HEK293 (cell line): Measurements from ENCODE around the gene MOB2.

Experiments
- CTCF ChIA-PET: fragments of 350-600 bp; formaldehyde crosslinking; extraction: SDS; loops from one replicate; lab custom pipeline; 2021; ENCODE audit warnings: antibody characterized with exemption; lab: Yijun Ruan, JAX
- POLR2A ChIA-PET: fragments of 300-600 bp; formaldehyde crosslinking; extraction: SDS; loops from one replicate; lab custom pipeline; 2020; ENCODE audit warnings: antibody characterized with exemption, inconsistent platforms; lab: Yijun Ruan, JAX
- H3K27ac ChIP-seq: fragments of 200-500 bp; sonication (Bioruptor generic); 2 replicates; pipeline ENCODE4 v1.5.1; 2014; ENCODE audit warnings: low read depth, low read length, control low read depth, inconsistent platforms; ENCODE audit errors: extremely low read depth
- H3K36me3 ChIP-seq, 2 experiments: fragments of 200-500 bp in 1 of 2; sonication (Bioruptor generic) in 1 of 2; 1 replicate in 1 of 2; 2 replicates in 1 of 2; pipeline ENCODE4 v1.5.1; 2014 to 2017; ENCODE audit warnings: inconsistent platforms in 2 of 2, low read length in 2 of 2; ENCODE audit not compliant: control insufficient read depth in 2 of 2, insufficient read depth in 1 of 2
- H3K4me1 ChIP-seq: fragments of 200-500 bp; sonication (Bioruptor generic); 2 replicates; pipeline ENCODE4 v1.5.1; 2014; ENCODE audit warnings: mild to moderate bottlenecking, low read length, inconsistent platforms; ENCODE audit not compliant: control insufficient read depth, insufficient read depth
- H3K4me3 ChIP-seq: 2 replicates; pipeline ENCODE4 v1.5.1; 2011; ENCODE audit warnings: low read depth, mild to moderate bottlenecking, control low read depth, low read length, moderate library complexity
- H3K9me3 ChIP-seq: fragments of 200-500 bp; sonication (Bioruptor generic); 2 replicates; pipeline ENCODE4 v1.5.1; 2014; ENCODE audit warnings: low read depth, low read length, inconsistent platforms; ENCODE audit not compliant: control insufficient read depth, insufficient read depth
- WT1 ChIP-seq: fragments of 450-650 bp; formaldehyde crosslinking; IDR thresholded peaks from 2 replicates; pipeline ENCODE4 v1.5.1; 2016; ENCODE audit warnings: missing biosample characterization, missing genetic modification characterization
- ZBTB6 ChIP-seq: fragments of 450-650 bp; formaldehyde crosslinking; IDR thresholded peaks from 2 replicates; pipeline ENCODE4 v1.5.1; 2017; ENCODE audit warnings: missing biosample characterization, missing genetic modification characterization
- ZFHX2 ChIP-seq: fragments of 450-650 bp; formaldehyde crosslinking; conservative IDR thresholded peaks from 2 replicates; pipeline ENCODE4 v1.5.1; 2016; ENCODE audit warnings: missing biosample characterization, missing genetic modification characterization
- ZFP3 ChIP-seq: fragments of 450-650 bp; formaldehyde crosslinking; IDR thresholded peaks from 2 replicates; pipeline ENCODE4 v1.5.1; 2016; ENCODE audit warnings: low read depth, missing biosample characterization, missing genetic modification characterization
- ZNF362 ChIP-seq: fragments of 450-650 bp; formaldehyde crosslinking; IDR thresholded peaks from 2 replicates; pipeline ENCODE4 v1.5.1; 2016; ENCODE audit warnings: missing biosample characterization, missing genetic modification characterization
- ZNF398 ChIP-seq: fragments of 450-650 bp; formaldehyde crosslinking; IDR thresholded peaks from 2 replicates; pipeline ENCODE4 v1.5.1; 2017; ENCODE audit warnings: missing biosample characterization, missing genetic modification characterization
- ZNF529 ChIP-seq: fragments of 450-650 bp; formaldehyde crosslinking; IDR thresholded peaks from 2 replicates; pipeline ENCODE4 v1.5.1; 2017; ENCODE audit warnings: missing genetic modification characterization, missing biosample characterization; ENCODE audit not compliant: insufficient replicate concordance
- ZNF677 ChIP-seq: fragments of 450-650 bp; IDR thresholded peaks from 2 replicates; pipeline ENCODE4 v1.5.0; 2018; ENCODE audit warnings: missing biosample characterization, mild to moderate bottlenecking, missing genetic modification characterization, moderate library complexity
- ZNF837 ChIP-seq: fragments of 450-650 bp; formaldehyde crosslinking; IDR thresholded peaks from 2 replicates; pipeline ENCODE4 v1.5.1; 2016; ENCODE audit warnings: missing biosample characterization, missing genetic modification characterization
- TF ChIP-seq, protein P1 (sequence below): fragments of 450-650 bp; formaldehyde crosslinking; IDR thresholded peaks from 2 replicates; pipeline ENCODE4 v1.5.0; 2017; ENCODE audit warnings: missing biosample characterization, missing genetic modification characterization, borderline replicate concordance

MOB2 gene

DNA sequence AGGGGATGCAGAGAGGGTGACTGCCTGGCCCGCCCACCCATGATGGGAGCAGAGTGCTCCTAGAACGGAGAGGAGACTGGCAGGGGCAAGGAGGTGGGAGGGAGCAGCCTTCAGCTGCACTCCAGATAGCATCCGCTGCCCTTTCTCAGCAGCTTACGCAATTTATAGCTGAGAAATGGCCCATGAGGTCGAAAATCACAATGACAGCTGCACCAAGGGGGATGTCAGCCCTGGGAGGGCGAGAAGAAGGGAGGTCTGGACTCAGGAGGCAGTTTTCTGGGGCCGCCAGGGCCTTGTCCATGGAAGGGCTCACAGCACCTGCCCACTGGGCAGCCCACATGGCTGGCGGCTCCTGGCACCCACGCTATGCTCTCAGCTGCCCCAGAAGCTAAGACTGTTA lies 17.6 kb upstream of the MOB2 start (continued):
- TF ChIP-seq, protein P1, sequence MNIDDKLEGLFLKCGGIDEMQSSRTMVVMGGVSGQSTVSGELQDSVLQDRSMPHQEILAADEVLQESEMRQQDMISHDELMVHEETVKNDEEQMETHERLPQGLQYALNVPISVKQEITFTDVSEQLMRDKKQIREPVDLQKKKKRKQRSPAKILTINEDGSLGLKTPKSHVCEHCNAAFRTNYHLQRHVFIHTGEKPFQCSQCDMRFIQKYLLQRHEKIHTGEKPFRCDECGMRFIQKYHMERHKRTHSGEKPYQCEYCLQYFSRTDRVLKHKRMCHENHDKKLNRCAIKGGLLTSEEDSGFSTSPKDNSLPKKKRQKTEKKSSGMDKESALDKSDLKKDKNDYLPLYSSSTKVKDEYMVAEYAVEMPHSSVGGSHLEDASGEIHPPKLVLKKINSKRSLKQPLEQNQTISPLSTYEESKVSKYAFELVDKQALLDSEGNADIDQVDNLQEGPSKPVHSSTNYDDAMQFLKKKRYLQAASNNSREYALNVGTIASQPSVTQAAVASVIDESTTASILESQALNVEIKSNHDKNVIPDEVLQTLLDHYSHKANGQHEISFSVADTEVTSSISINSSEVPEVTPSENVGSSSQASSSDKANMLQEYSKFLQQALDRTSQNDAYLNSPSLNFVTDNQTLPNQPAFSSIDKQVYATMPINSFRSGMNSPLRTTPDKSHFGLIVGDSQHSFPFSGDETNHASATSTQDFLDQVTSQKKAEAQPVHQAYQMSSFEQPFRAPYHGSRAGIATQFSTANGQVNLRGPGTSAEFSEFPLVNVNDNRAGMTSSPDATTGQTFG (tag by site-specific recombination) = no peak
- TF ChIP-seq ZFP3 (tag by site-specific recombination) (no peak), ZNF837 (tag by site-specific recombination) (no peak)

DNA sequence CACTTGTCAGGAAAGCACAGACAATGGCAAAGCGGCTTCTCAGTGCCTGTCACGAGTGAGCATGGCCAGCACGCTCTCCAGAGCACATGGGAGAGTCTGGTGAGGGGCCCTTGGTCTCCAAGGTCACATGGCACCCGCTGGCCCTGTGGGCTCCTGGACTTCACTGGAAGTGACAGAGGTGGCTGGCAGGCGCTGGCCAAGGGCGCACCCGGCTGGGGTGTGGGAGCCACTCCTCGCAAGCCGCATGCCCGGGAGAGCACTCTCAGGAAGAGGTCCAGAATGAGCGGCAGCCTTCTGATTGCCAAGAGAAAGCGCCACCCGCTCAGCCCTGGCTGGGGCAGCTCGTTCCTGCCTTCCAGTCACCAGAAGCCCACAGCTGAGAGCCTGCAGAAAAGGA lies 17.1 kb upstream of the MOB2 start:
- TF ChIP-seq ZNF529 (tag by site-specific recombination) (no peak), ZNF398 (tag by site-specific recombination) (no peak), ZNF362 (tag by site-specific recombination) (no peak), ZBTB6 (tag by site-specific recombination) (no peak), ZNF677 (tag by site-specific recombination) (no peak)
- Histone ChIP-seq H3K27ac (no peak overlapping the region), H3K36me3 (peaks cover 0 to 4% of the 10 kb centered on the region in 2 experiments; a peak in 1 of 3 replicates), H3K9me3 (no peaks in the 10 kb centered on the region), H3K4me3 (no peak overlapping the region), H3K4me1 (no peaks in the 10 kb centered on the region)
- ChIA-PET POLR2A (no interaction called here), CTCF (no interaction called here)

DNA sequence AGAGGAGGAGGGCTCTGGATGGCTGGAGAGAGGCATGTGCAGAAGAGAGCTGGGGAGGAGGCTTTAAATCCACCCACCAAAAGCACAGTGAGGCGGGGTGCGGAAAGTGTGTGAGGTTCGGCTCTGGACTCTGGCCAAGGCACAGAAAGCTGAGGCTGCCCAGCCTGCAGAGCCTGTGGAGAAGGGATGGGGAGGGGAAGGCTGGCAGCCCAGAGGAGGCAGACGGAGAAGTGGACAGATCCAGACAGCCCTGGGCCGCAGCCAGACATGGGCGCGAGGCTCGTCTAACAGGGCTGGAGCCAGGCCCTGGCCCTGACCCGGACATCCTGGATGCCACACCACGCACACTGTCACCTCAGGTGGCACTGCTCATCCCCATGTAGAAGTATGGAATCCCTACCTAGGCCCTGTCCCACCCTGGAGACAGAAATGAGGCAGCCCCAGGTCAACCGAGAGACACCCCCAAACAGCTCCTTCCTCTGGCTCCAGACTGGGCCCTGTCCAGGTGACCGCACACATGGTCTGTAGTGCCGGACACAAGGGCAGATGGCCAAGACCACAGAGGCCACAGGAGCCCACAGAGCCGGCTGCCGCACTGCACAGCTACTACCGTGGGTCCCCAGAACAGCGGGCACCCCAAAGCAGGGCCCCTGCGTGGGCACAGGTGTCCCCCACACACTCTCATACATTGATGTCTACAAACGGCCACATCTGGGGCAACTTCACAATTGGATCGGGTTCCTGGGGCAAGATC lies 16.6 kb upstream of the MOB2 start:
- POLR2A ChIA-PET = no interaction called here
- Histone ChIP-seq H3K9me3 (no peaks in the 10 kb centered on the region), H3K27ac (no peak overlapping the region), H3K36me3 (peaks cover 0 to 4% of the 10 kb centered on the region in 2 experiments; a peak in 1 of 3 replicates), H3K4me3 (no peak overlapping the region), H3K4me1 (no peaks in the 10 kb centered on the region)
- TF ChIP-seq WT1 (tag by site-specific recombination) (no peak), ZFHX2 (tag by site-specific recombination) (peak; percentile 40)
- CTCF ChIA-PET = no interaction called here
